Choroid plexus epithelial cell (primary cell): ENCODE results near the gene SPATC1L.

Experiments
- DNase-seq: peaks from one replicate; pipeline ENCODE4 v3.0.0-alpha.2; 2010; ENCODE audit warnings: low read depth
- H3K4me3 ChIP-seq: 2 replicates; pipeline ENCODE4 v1.5.1; 2011; ENCODE audit warnings: low read depth, mild to moderate bottlenecking, control low read depth, low read length, moderate library complexity
- CTCF ChIP-seq: conservative IDR thresholded peaks from 2 replicates; pipeline ENCODE4 v1.5.1; 2011; ENCODE audit warnings: low read depth, mild to moderate bottlenecking, control low read depth, inconsistent platforms, low read length, moderate library complexity

Gene SPATC1L

GRCh38 chr21:46194374-46195334 is 10.4 kb upstream of the SPATC1L start:
- no peak overlapping the region for H3K4me3 ChIP-seq
- no peak for TF ChIP-seq CTCF

GRCh38 chr21:46193829-46194373 is 9.6 kb upstream of the SPATC1L start:
- TF ChIP-seq CTCF = no peak
- no peak overlapping the region for H3K4me3 ChIP-seq
- DNase-seq = no peak

More at GRCh38 chr21:46194374-46195334, 10.4 kb upstream of the SPATC1L start:
- no peak for DNase-seq

- no peak overlapping the region for H3K4me3 ChIP-seq
- TF ChIP-seq CTCF = no peak
- DNase-seq = no peak
These were observed 7.7 kb upstream of the SPATC1L start for GRCh38 chr21:46191686-46192575.

- DNase-seq = peak; percentile 93
- no peak for TF ChIP-seq CTCF
These were observed 7.0 kb upstream of the SPATC1L start for GRCh38 chr21:46191257-46191685.

GRCh38 chr21:46190491-46191131 is 6.4 kb upstream of the SPATC1L start:
- no peak for TF ChIP-seq CTCF
- DNase-seq = no peak
- no peak overlapping the region for H3K4me3 ChIP-seq

More at GRCh38 chr21:46191257-46191685, 7.0 kb upstream of the SPATC1L start:
- H3K4me3 ChIP-seq = no peak overlapping the region

- no peak for TF ChIP-seq CTCF
- DNase-seq = no peak
- no peak overlapping the region for H3K4me3 ChIP-seq
These were observed 5.8 kb upstream of the SPATC1L start for GRCh38 chr21:46189959-46190490.
